MM.1S (cell line): ENCODE results near the gene ANKS3.

ENCODE experiments used
- DNase-seq: peaks from one replicate; pipeline ENCODE4 v3.0.0-alpha.2; 2015
- H2AFZ ChIP-seq: fragments of 300-600 bp; sonication (generic); 2 replicates; pipeline ENCODE4 v1.6.0; 2016; ENCODE audit warnings: antibody characterized with exemption, low read length
- H3F3A ChIP-seq: fragments of 300-600 bp; sonication (generic); 2 replicates; pipeline ENCODE4 v1.6.1; 2016; ENCODE audit warnings: mild to moderate bottlenecking, antibody characterized with exemption, low read length, moderate library complexity, mixed read lengths; ENCODE audit not compliant: insufficient read depth
- H3K27ac ChIP-seq: fragments of 300-600 bp; sonication (generic); 2 replicates; pipeline ENCODE4 v1.5.1; 2016; ENCODE audit warnings: mild to moderate bottlenecking, low read length
- H3K27me3 ChIP-seq: fragments of 300-600 bp; sonication (generic); replicated peaks from 2 replicates; pipeline ENCODE4 v1.6.0; 2016; ENCODE audit warnings: low read length; ENCODE audit not compliant: insufficient read depth
- H3K36me3 ChIP-seq: fragments of 300-600 bp; sonication (generic); replicated peaks from 2 replicates; pipeline ENCODE4 v1.6.1; 2016; ENCODE audit warnings: mild to moderate bottlenecking, low read length, mixed read lengths; ENCODE audit not compliant: insufficient read depth
- H3K4me1 ChIP-seq: fragments of 300-600 bp; sonication (generic); 2 replicates; pipeline ENCODE4 v1.6.1; 2016; ENCODE audit warnings: low read length, mixed read lengths
- H3K4me2 ChIP-seq: fragments of 300-600 bp; sonication (generic); 2 replicates; pipeline ENCODE4 v1.6.0; 2016; ENCODE audit warnings: low read depth, low read length
- H3K4me3 ChIP-seq: fragments of 300-600 bp; sonication (generic); 2 replicates; pipeline ENCODE4 v1.5.1; 2016; ENCODE audit warnings: low read length, mixed read lengths
- H3K79me2 ChIP-seq: fragments of 300-600 bp; sonication (generic); 2 replicates; pipeline ENCODE4 v1.6.1; 2016; ENCODE audit warnings: mixed run types, low read length, mixed read lengths
- H3K9ac ChIP-seq: fragments of 300-600 bp; sonication (generic); 2 replicates; pipeline ENCODE4 v1.6.1; 2016; ENCODE audit warnings: low read length, mixed read lengths
- H3K9me2 ChIP-seq: fragments of 300-600 bp; sonication (generic); replicated peaks from 2 replicates; pipeline ENCODE4 v1.6.1; 2016; ENCODE audit warnings: mild to moderate bottlenecking, low read length, mixed read lengths; ENCODE audit not compliant: insufficient read depth
- H3K9me3 ChIP-seq: fragments of 300-600 bp; sonication (generic); replicated peaks from 2 replicates; pipeline ENCODE4 v1.6.1; 2016; ENCODE audit warnings: mild to moderate bottlenecking, low read length, mixed read lengths; ENCODE audit not compliant: insufficient read depth
- H4K20me1 ChIP-seq: fragments of 300-600 bp; sonication (generic); 2 replicates; pipeline ENCODE4 v1.6.1; 2016; ENCODE audit warnings: mild to moderate bottlenecking, low read length, moderate library complexity, mixed read lengths; ENCODE audit not compliant: insufficient read depth
- CTCF ChIP-seq: fragments of 300-600 bp; sonication (generic); IDR thresholded peaks from 2 replicates; pipeline ENCODE4 v1.5.1; 2016; ENCODE audit warnings: antibody characterized with exemption, low read length, mixed read lengths
- EZH2 ChIP-seq: fragments of 300-600 bp; sonication (generic); optimal IDR thresholded peaks from 2 replicates; pipeline ENCODE3; 2017; ENCODE audit warnings: low read depth, mild to moderate bottlenecking, antibody characterized with exemption, low read length, mixed read lengths
- EZH2phosphoT487 ChIP-seq: fragments of 300-600 bp; sonication (generic); IDR thresholded peaks from 2 replicates; pipeline ENCODE4 v1.6.1; 2018; ENCODE audit warnings: antibody characterized with exemption, low read length

The ANKS3 gene

GRCh38 chr16:4687416-4687815 is 46.7 kb downstream of the ANKS3 start:
- Histone ChIP-seq H3K4me1 (0 out of 2 replicates have a peak, but pooled peaks cover 3% of the 10 kb centered on the region), H3K27ac (no peak overlapping the region), H3K4me3 (no peak overlapping the region)

GRCh38 chr16:4686497-4687210 is 47.4 kb downstream of the ANKS3 start:
- Histone ChIP-seq H3K36me3 (no peaks in the 10 kb centered on the region), H2AFZ (no peak overlapping the region), H3F3A (no peaks in the 10 kb centered on the region), H3K9me2 (no peaks in the 10 kb centered on the region), H3K27me3 (no peaks in the 10 kb centered on the region), H3K4me3 (no peak overlapping the region), H3K9me3 (no peaks in the 10 kb centered on the region), H3K79me2 (no peaks in the 10 kb centered on the region), H4K20me1 (no peaks in the 10 kb centered on the region), H3K27ac (no peak overlapping the region), H3K4me2 (no peak overlapping the region), H3K4me1 (no peaks in the 10 kb centered on the region), H3K9ac (no peak overlapping the region)
- DNase-seq: no peak
- TF ChIP-seq EZH2: no peak
- TF ChIP-seq EZH2phosphoT487: no peak
- no peak for TF ChIP-seq CTCF

More at GRCh38 chr16:4687416-4687815, 46.7 kb downstream of the ANKS3 start:
- no peak for DNase-seq
- H3K79me2 ChIP-seq: no peaks in the 10 kb centered on the region
- no peak overlapping the region for H2AFZ ChIP-seq
- H3K9me3 ChIP-seq: no peaks in the 10 kb centered on the region
- no peaks in the 10 kb centered on the region for H3K36me3 ChIP-seq
- H3F3A ChIP-seq: no peaks in the 10 kb centered on the region
- H4K20me1 ChIP-seq: no peaks in the 10 kb centered on the region
- H3K27me3 ChIP-seq: no peaks in the 10 kb centered on the region
- TF ChIP-seq EZH2: no peak
- H3K9ac ChIP-seq: no peak overlapping the region
- no peaks in the 10 kb centered on the region for H3K9me2 ChIP-seq
- no peak overlapping the region for H3K4me2 ChIP-seq

GRCh38 chr16:4685776-4686496 is 48.1 kb downstream of the ANKS3 start:
- Histone ChIP-seq H3K27me3 (no peaks in the 10 kb centered on the region), H3K27ac (no peak overlapping the region), H2AFZ (no peak overlapping the region), H3K79me2 (no peaks in the 10 kb centered on the region), H3K9ac (no peak overlapping the region), H3K4me3 (no peak overlapping the region), H3F3A (no peaks in the 10 kb centered on the region), H3K4me1 (no peaks in the 10 kb centered on the region), H3K9me2 (no peaks in the 10 kb centered on the region), H3K9me3 (no peaks in the 10 kb centered on the region), H4K20me1 (no peaks in the 10 kb centered on the region), H3K4me2 (no peak overlapping the region), H3K36me3 (no peaks in the 10 kb centered on the region)
- no peak for TF ChIP-seq EZH2phosphoT487
- TF ChIP-seq EZH2: no peak
- TF ChIP-seq CTCF: no peak
- DNase-seq: no peak

- no peaks in the 10 kb centered on the region for H3K27me3 ChIP-seq
- TF ChIP-seq EZH2: no peak
- no peak for TF ChIP-seq CTCF
- no peak for TF ChIP-seq EZH2phosphoT487
- no peaks in the 10 kb centered on the region for H3K36me3 ChIP-seq
These were observed 48.8 kb downstream of the ANKS3 start for GRCh38 chr16:4685292-4685691.

More at GRCh38 chr16:4685292-4685691, 48.8 kb downstream of the ANKS3 start:
- Histone ChIP-seq H3K4me2 (no peak overlapping the region), H3K27ac (no peak overlapping the region), H3K9me3 (no peaks in the 10 kb centered on the region), H3K4me3 (no peak overlapping the region), H4K20me1 (no peaks in the 10 kb centered on the region), H2AFZ (no peak overlapping the region), H3K9ac (no peak overlapping the region), H3K9me2 (no peaks in the 10 kb centered on the region), H3K79me2 (no peaks in the 10 kb centered on the region), H3F3A (no peaks in the 10 kb centered on the region), H3K4me1 (no peaks in the 10 kb centered on the region)
- DNase-seq: no peak
